ENCODE data around the gene APP.

The APP gene

DNA sequence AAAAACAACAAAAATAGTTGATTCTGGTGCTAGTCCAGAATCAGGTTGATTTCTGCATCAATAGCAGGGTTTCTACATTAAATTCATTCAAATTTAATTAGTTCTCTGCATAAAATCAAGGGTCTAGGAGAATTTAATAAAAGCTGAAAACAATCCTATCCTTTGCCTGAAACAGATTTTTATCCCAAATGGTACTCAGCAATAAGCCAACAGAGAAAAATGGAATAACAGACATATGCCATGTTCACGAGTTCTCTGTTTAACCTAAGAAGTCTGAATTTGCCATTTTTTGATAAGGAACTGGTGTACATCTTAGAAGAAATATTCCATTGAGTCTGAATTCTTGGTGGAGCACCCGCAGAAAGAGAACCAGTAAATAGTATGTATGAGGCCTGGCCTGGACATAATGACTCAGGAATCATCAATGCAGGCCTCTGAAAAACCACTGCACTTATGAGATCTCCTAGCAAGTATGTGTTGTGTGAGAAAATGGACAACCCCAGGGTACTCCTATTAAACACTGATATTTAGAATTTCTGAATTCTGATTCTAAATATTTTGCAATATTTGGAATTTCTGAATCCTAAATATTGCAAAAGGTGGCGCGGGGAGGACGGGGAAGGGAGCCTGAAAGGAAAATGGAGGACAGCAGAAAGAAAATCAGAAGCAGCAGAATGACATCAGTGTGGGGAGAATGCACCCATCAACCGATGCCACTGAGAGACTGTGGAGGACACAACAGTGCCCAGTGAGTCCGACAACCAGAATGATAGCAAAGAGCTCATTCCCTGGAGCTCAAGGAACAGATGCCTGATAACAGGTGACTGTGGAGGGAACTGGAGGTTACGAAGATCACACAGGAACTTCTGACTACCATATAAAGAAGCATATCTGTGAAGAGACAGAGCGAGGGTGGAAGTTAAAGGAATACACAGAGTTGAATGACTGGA lies 97.6 kb downstream of the APP start:
- H3K36me3 ChIP-seq: no peaks in the 10 kb centered on the region
- H3K4me3 ChIP-seq (ENCODE audit: low read depth, low read length): no peak overlapping the region
- TF ChIP-seq, protein P1, sequence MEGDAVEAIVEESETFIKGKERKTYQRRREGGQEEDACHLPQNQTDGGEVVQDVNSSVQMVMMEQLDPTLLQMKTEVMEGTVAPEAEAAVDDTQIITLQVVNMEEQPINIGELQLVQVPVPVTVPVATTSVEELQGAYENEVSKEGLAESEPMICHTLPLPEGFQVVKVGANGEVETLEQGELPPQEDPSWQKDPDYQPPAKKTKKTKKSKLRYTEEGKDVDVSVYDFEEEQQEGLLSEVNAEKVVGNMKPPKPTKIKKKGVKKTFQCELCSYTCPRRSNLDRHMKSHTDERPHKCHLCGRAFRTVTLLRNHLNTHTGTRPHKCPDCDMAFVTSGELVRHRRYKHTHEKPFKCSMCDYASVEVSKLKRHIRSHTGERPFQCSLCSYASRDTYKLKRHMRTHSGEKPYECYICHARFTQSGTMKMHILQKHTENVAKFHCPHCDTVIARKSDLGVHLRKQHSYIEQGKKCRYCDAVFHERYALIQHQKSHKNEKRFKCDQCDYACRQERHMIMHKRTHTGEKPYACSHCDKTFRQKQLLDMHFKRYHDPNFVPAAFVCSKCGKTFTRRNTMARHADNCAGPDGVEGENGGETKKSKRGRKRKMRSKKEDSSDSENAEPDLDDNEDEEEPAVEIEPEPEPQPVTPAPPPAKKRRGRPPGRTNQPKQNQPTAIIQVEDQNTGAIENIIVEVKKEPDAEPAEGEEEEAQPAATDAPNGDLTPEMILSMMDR (IDR thresholded peaks at IDR 0.05; ENCODE audit: low read depth, low read length): no peak
- no peaks in the 10 kb centered on the region for H3K27me3 ChIP-seq
- peaks cover 25% of the 10 kb centered on the region for H3K4me1 ChIP-seq
- no peak for DNase-seq
- H3K9me3 ChIP-seq: no peaks in the 10 kb centered on the region

DNA sequence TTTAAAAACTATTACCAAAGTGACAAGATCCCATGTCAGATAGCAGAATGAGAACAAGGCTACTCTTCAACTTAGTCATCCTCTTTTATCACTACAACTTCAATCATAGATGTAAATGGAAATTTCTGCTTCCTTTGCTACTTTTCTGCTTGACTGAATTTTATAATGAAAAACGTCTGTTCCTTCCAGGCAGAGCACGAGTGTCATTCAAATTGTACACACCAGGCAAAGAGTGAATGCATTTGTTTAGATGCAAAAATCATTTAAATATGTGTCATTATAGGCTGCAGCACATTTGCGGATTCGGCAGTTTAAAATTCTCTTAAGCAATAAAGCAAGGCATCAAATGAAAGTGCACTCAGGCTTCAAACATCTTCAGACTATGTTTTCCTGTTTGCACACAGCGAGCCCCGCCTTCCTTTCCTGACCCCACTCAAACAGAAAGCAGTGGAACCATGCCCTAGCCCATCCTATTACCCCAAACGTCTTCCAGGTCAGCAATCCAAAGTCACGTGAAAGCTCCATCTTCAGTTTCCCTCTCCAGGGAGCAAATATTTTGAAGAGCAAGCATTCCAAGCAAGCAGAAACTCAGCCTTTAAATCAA lies 99.6 kb downstream of the APP start:
- peak; percentile 18 for DNase-seq
- Histone ChIP-seq H3K4me1 (peaks cover 31% of the 10 kb centered on the region), H3K36me3 (no peaks in the 10 kb centered on the region), H3K9me3 (no peaks in the 10 kb centered on the region), H3K27me3 (no peaks in the 10 kb centered on the region), H3K4me3 (ENCODE audit: low read depth, low read length) (peak overlapping the region; percentile 33)
- TF ChIP-seq, protein P1 (IDR thresholded peaks at IDR 0.05; ENCODE audit: low read depth, low read length): no peak

DNA sequence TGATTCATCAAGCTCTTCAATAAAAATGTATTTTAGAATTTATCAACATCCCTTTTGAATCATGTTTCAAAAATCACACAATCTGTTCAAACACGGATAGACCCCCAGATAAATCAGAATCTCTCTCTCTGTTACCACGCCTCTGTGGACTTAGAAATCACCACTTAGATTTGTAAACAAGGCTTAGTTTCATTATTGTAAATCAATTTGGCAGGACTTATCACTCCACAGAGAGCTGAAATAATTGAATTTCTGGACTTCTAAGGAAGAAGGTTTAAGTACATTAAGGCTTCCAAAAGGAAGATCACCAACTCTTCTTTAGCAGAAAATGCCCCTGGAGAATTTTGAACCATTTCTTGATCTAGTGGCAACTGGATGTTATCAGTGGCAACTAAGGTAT lies 100.4 kb downstream of the APP start:
- H3K27me3 ChIP-seq: no peaks in the 10 kb centered on the region
- DNase-seq: no peak
- TF ChIP-seq, protein P1 (IDR thresholded peaks at IDR 0.05; ENCODE audit: low read depth, low read length): no peak
- peaks cover 31% of the 10 kb centered on the region for H3K4me1 ChIP-seq
- H3K9me3 ChIP-seq: no peaks in the 10 kb centered on the region
- H3K36me3 ChIP-seq: no peaks in the 10 kb centered on the region
- no peak overlapping the region for H3K4me3 ChIP-seq (ENCODE audit: low read depth, low read length)

DNA sequence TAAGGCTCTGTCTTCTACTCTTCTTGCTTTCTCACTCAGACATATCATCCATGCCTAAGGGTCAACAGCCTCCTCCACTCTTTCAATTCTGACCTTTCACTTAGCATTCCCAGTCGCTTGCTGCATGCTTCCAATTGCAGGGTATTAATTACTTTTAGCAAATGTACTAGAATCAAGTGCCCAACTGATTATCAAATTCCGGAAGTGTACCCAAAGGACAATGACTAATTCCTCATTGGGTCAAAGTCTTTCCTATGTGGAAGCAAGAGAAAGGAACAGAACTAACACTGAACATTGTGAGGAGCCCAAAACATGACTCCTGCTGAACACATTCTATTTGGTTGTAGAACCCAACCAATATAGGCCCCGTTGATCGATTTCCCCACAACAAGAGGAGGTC lies 101.8 kb downstream of the APP start:
- no peak overlapping the region for H3K4me3 ChIP-seq (ENCODE audit: low read depth, low read length)
- TF ChIP-seq, protein P1 (IDR thresholded peaks at IDR 0.05; ENCODE audit: low read depth, low read length): no peak
- H3K36me3 ChIP-seq: no peaks in the 10 kb centered on the region; the same call in 1 of the 2 replicates
- H3K9me3 ChIP-seq: no peaks in the 10 kb centered on the region
- no peak for DNase-seq
- H3K27me3 ChIP-seq: no peaks in the 10 kb centered on the region
- H3K4me1 ChIP-seq: peaks cover 31% of the 10 kb centered on the region

DNA sequence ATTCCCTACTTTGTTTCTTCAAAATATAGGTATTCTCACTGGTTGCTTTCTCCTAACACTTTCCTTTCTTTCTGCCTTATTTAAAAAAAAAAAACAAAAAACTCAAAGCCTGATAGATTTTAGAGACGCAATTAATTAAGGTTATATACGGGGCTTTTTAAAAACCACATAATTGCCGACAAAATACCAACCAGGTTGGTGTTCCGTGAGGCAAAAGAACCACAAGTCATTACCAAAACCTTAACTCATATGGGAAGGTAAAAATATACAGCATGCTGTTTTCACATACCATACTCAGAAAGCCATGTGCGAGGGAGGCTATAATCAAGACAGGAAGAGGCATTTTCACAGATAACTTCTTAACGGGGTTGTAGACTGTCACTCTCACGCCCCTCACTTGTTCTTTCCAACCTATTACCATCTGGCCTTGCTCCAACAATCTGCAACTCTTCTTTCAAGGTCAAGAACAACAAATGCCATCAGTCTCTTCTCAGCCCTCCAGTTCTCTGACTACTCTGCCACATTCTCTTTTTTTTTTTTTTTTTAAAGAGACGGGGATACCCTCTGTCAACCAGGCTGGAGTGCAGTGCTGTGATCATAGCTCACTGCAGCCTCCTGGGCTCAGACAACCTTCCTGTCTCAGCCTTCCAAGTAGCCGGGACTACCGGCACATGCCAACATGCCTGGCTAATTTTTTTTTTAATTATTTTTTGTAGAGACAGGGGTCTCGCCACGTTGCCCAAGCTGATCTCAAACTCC lies 102.6 kb downstream of the APP start:
- TF ChIP-seq, protein P1 (IDR thresholded peaks at IDR 0.05; ENCODE audit: low read depth, low read length): no peak
- Histone ChIP-seq H3K4me3 (ENCODE audit: low read depth, low read length) (no peak overlapping the region), H3K9me3 (no peaks in the 10 kb centered on the region), H3K36me3 (no peaks in the 10 kb centered on the region; the same call in 1 of the 2 replicates), H3K27me3 (no peaks in the 10 kb centered on the region), H3K4me1 (peaks cover 28% of the 10 kb centered on the region)
- no peak for DNase-seq
